Hepatocyte (in vitro differentiated cells): ENCODE data around the gene OTULIN. TPM values are rescaled to one million over a fixed set of nuclear protein-coding genes. Genes with fewer than 3 reads are reported as not detected.

Experiments
- DNase-seq: peaks from one replicate; pipeline ENCODE4 v3.0.0-alpha.2; 2016; ENCODE audit warnings: low spot score
- H2AFZ ChIP-seq: fragments of 200-600 bp; sonication (generic); 2 replicates; pipeline ENCODE4 v1.6.0; 2016; ENCODE audit warnings: antibody characterized with exemption, mild to moderate bottlenecking
- H3K27ac ChIP-seq: fragments of 200-600 bp; sonication (generic); 2 replicates; pipeline ENCODE4 v1.5.1; 2016; ENCODE audit warnings: mild to moderate bottlenecking
- H3K27me3 ChIP-seq: fragments of 200-600 bp; sonication (generic); 2 replicates; pipeline ENCODE4 v1.6.1; 2016
- H3K36me3 ChIP-seq: fragments of 200-600 bp; sonication (generic); replicated peaks from 2 replicates; pipeline ENCODE4 v1.5.1; 2016; ENCODE audit warnings: low read depth; ENCODE audit not compliant: insufficient read depth
- H3K4me1 ChIP-seq: fragments of 200-600 bp; sonication (generic); 2 replicates; pipeline ENCODE4 v1.5.1; 2016; ENCODE audit warnings: mild to moderate bottlenecking, moderate library complexity; ENCODE audit not compliant: insufficient read depth
- H3K4me2 ChIP-seq: fragments of 200-600 bp; sonication (generic); 2 replicates; pipeline ENCODE4 v1.6.0; 2016
- H3K4me3 ChIP-seq: fragments of 200-600 bp; sonication (generic); 2 replicates; pipeline ENCODE4 v1.5.1; 2016; ENCODE audit warnings: mild to moderate bottlenecking
- H3K79me2 ChIP-seq: fragments of 200-600 bp; sonication (generic); 2 replicates; pipeline ENCODE4 v1.6.0; 2017; ENCODE audit warnings: mild to moderate bottlenecking
- H3K9me2 ChIP-seq: fragments of 200-600 bp; sonication (generic); replicated peaks from 2 replicates; pipeline ENCODE4 v1.6.0; 2017; ENCODE audit warnings: mild to moderate bottlenecking; ENCODE audit not compliant: insufficient read depth
- H3K9me3 ChIP-seq: fragments of 200-600 bp; sonication (generic); 2 replicates; pipeline ENCODE4 v1.5.1; 2016; ENCODE audit warnings: low read depth, mild to moderate bottlenecking
- H4K20me1 ChIP-seq: fragments of 200-600 bp; sonication (generic); 2 replicates; pipeline ENCODE4 v1.6.0; 2016; ENCODE audit warnings: mild to moderate bottlenecking; ENCODE audit not compliant: insufficient read depth, poor library complexity, severe bottlenecking
- CTCF ChIP-seq: fragments of 200-600 bp; sonication (generic); IDR thresholded peaks from 2 replicates; pipeline ENCODE4 v1.5.1; 2016; ENCODE audit warnings: antibody characterized with exemption, mild to moderate bottlenecking; ENCODE audit not compliant: poor library complexity
- EZH2 ChIP-seq: fragments of 200-600 bp; sonication (generic); IDR thresholded peaks from 2 replicates; pipeline ENCODE4 v1.6.1; 2016; ENCODE audit warnings: antibody characterized with exemption, mild to moderate bottlenecking, borderline replicate concordance
- EZH2phosphoT487 ChIP-seq: fragments of 200-600 bp; sonication (generic); IDR thresholded peaks from one replicate; pipeline ENCODE4 v1.6.1; 2018; ENCODE audit warnings: antibody characterized with exemption, mild to moderate bottlenecking, low read depth, moderate library complexity; ENCODE audit not compliant: unreplicated experiment, severe bottlenecking
- WGBS: methylation state at CpG from one replicate; pipeline ENCODE4 v1.1.6; 2016; ENCODE audit warnings: low lambda C conversion rate; ENCODE audit errors: missing lambda C conversion rate; 5-methylcytosine and 5-hydroxymethylcytosine counted together
- polyA plus RNA-seq: library from polyadenylated mRNA; unstranded; fragments of >200 nt; fragmentation: Nextera tagmentation; extraction: Ambion mirVana; gene quantifications from 2 replicates; pipeline ENCODE4 v1.2.1, GENCODE V29; 2016
- total RNA-seq: library from RNA; depleted of rRNA; stranded (reverse); fragments of >200 nt; gene quantifications from 2 replicates; pipeline ENCODE4 v1.2.3, GENCODE V29; 2014

The OTULIN gene
- total and polyA plus RNA-seq, 2 experiments from 2014 or later = 21.0 to 45.2 TPM

GRCh38 chr5:14679595-14679994 lies 15.1 kb downstream of the OTULIN start:
- Histone ChIP-seq H3K4me3 (no peak overlapping the region), H4K20me1 (peaks cover 19% of the 10 kb centered on the region), H3K4me2 (no peak overlapping the region), H2AFZ (no peak overlapping the region), H3K27me3 (no peaks in the 10 kb centered on the region), H3K9me3 (no peaks in the 10 kb centered on the region), H3K36me3 (no peaks in the 10 kb centered on the region), H3K9me2 (no peaks in the 10 kb centered on the region), H3K27ac (no peak overlapping the region), H3K79me2 (peaks cover 55% of the 10 kb centered on the region), H3K4me1 (no peaks in the 10 kb centered on the region)
- DNase-seq = no peak
- TF ChIP-seq EZH2phosphoT487 = no peak
- no peak for TF ChIP-seq CTCF
- no peak for TF ChIP-seq EZH2
- 96% methylated on average over 1 of the region's 1 CpG for WGBS

- 96% methylated on average over 10 of the region's 10 CpGs for WGBS
- no peak overlapping the region for H2AFZ ChIP-seq
Observed at GRCh38 chr5:14681236-14681752, 16.8 kb downstream of the OTULIN start.

GRCh38 chr5:14683906-14684455 lies 19.5 kb downstream of the OTULIN start:
- Histone ChIP-seq H3K27ac (no peak overlapping the region), H3K9me2 (no peaks in the 10 kb centered on the region), H3K9me3 (no peaks in the 10 kb centered on the region), H3K4me3 (no peak overlapping the region), H3K4me1 (no peaks in the 10 kb centered on the region), H2AFZ (no peak overlapping the region), H4K20me1 (no peaks in the 10 kb centered on the region), H3K4me2 (no peak overlapping the region), H3K79me2 (peaks cover 27% of the 10 kb centered on the region), H3K27me3 (no peaks in the 10 kb centered on the region), H3K36me3 (no peaks in the 10 kb centered on the region)
- DNase-seq = no peak
- TF ChIP-seq CTCF (no peak), EZH2phosphoT487 (no peak), EZH2 (no peak)
- 92% methylated on average over 4 of the region's 4 CpGs for WGBS

More at GRCh38 chr5:14681236-14681752, 16.8 kb downstream of the OTULIN start:
- Histone ChIP-seq H3K4me1 (no peaks in the 10 kb centered on the region), H3K79me2 (peaks cover 40% of the 10 kb centered on the region), H3K4me2 (no peak overlapping the region), H3K27ac (no peak overlapping the region), H3K9me3 (no peaks in the 10 kb centered on the region), H4K20me1 (peaks cover 10% of the 10 kb centered on the region), H3K4me3 (no peak overlapping the region), H3K36me3 (no peaks in the 10 kb centered on the region), H3K9me2 (no peaks in the 10 kb centered on the region), H3K27me3 (no peaks in the 10 kb centered on the region)
- no peak for DNase-seq
- no peak for TF ChIP-seq CTCF
- TF ChIP-seq EZH2 = no peak
